KG1 (cell line): Measurements from ENCODE around the gene TASP1.
"Not testable (repeated sequence)": the region's sequence is repeated elsewhere in the genome, so short reads cannot be mapped to it uniquely, and the experiment has no call there.

Experiments used
- DNase-seq: peaks from one replicate; lab custom pipeline; 2025; lab: John Stamatoyannopoulos, UW

TASP1 gene

GRCh38 chr20:13493143-13493542 is 145.6 kb downstream of the TASP1 start:
- DNase-seq, result no peak

GRCh38 chr20:13492001-13492481 is 146.7 kb downstream of the TASP1 start:
- DNase-seq, result no peak

GRCh38 chr20:13487202-13487601 is 151.5 kb downstream of the TASP1 start:
- no peak for DNase-seq

DNA sequence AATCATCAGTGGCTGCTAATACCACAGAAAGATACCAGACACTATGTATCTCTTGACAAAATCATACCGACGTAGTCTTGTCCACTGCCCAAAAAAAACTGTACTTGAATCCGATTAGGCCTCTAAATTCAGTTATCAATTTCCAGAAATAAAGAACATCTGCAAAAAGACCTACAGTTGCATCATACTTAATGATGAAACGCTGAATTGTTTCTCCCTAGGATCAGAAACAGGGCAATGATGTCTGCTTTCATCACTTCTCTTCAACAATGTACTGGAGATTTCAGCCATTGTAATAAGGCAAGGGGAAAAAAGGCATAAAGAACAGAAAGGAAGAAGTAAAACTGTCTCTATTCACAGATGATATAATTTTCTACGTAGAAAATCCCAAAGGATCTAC is 152.0 kb downstream of the TASP1 start:
- no peak for DNase-seq

- DNase-seq, result no peak
Measured at GRCh38 chr20:13485576-13485975, 153.2 kb downstream of the TASP1 start.

- not testable (repeated sequence) for DNase-seq
Measured at GRCh38 chr20:13485019-13485418, 153.7 kb downstream of the TASP1 start.

- not testable (repeated sequence) for DNase-seq
Measured at GRCh38 chr20:13483472-13483871, 155.3 kb downstream of the TASP1 start.

DNA sequence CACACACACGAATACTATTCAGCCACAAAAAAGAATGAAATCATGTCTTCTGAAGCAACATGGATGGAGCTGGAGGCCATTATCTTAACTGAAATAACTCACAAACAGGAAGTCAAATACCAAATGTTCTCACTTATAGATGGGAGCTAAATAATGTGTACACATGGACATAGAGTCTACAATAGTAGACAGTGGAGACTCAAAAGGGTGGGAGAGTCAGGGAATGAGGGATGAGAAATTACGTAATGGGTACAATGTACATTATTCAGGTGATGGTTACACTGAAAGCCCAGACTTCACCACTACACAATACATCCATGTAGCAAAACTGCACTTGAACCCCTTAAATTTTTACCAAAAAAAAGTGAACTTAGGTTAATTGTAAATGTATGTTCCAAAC is 160.4 kb downstream of the TASP1 start:
- DNase-seq, result no peak

GRCh38 chr20:13474467-13474866 is 164.3 kb downstream of the TASP1 start:
- no peak for DNase-seq

DNA sequence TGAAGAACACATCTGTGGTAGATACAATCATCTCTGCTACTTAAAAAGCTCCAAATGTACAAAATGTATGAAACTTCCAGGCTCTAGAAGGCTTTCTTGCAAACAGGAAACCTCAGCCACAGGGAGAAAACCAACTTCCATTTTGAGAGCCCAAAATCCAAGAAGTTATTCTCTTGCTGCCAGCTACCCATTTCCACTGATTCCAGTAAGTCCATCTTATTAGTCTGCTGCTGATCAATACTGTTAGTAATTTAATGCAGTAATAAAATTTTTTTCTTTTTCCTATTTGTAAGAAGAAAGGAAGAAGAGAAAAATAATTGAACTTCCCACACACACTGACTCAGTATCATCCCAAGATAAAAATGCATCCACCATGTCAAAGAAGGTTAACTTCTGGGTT is 169.5 kb downstream of the TASP1 start:
- no peak for DNase-seq

DNA sequence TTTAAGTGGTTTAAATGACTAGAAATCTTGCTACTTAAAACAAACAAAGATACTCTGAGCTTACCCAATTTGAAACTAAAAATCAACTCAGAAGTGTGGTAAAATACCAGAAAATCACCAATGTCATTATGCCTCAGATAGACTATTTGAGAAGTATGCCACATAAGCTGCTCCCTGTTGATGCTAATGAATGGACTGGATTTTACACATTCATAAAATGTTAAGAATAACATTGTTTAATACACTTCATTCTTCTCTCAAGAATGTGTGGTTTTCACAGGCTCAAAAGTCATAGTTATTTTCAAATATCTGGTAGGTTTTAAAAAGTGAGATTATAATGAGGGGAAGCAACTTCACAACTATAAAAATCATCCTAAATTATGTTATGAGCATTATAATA is 170.6 kb downstream of the TASP1 start:
- DNase-seq, result no peak

- no peak for DNase-seq
Measured at GRCh38 chr20:13464702-13465101, 174.0 kb downstream of the TASP1 start.

DNA sequence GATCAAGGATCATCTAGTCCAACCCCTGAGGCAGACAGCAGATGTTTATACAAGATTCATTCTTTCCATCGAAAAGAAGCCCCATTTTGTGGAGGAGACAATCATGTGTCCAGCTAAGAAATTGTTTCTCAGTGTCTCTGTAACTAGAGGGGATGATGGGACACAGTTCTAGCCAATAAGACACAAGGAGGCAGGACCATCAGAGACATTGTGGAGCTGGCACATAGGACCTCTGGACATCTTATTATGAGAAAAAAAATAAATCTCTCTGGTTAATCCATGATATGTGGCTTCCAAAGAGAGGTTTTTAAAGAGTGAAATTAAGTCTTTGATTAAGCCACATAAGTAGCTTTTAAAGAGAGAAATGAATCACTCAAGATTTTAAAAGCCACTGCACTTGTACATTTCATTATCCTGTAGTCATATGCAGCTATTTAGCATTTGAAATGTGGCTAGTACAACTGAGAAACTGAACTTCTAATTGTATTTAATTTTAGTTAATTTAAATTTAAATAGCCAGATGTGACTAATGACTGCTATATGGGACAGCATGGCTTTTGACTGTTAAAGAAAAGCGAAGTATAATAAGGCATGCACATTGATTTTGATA is 176.8 kb downstream of the TASP1 start:
- no peak for DNase-seq

- DNase-seq, result no peak
Measured at GRCh38 chr20:13458860-13459451, 179.8 kb downstream of the TASP1 start.

- no peak for DNase-seq
Measured at GRCh38 chr20:13457487-13457886, 181.2 kb downstream of the TASP1 start.

DNA sequence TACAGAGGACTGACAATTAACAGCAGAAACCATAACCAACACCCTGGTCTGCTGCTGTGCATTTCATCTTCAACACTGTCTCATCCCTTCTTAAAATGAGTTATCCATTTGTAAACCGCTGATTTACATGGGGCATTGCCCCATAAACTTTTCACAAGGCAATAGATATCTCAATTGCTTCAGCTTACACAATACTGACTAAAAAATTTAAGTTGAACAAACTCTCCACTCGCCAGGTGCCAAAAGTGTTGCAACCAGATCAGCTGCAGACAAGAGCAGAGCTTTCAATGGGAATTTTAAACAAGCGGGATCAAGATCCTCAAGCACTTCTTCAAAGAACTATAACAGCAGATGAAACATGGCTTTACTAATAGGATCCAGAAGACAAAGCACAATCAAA is 183.0 kb downstream of the TASP1 start:
- no peak for DNase-seq

DNA sequence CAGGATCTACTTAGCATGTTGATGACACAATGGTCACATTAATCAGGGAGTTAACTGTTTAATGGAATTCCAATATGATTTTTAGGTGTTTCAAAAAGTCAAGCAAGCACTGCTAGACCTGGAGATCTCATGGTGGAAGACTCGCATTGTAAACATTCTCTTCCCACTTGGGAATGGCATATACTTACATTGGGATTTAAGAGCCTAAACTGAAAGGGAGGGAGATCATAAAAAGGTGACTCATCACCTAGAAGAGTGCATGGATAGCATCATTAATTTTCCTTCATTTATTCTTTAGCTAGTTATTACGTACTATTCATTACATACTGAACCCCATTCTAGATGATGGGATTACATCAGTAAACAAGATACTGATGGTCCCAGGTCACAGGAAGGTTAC is 185.4 kb downstream of the TASP1 start:
- DNase-seq, result no peak

DNA sequence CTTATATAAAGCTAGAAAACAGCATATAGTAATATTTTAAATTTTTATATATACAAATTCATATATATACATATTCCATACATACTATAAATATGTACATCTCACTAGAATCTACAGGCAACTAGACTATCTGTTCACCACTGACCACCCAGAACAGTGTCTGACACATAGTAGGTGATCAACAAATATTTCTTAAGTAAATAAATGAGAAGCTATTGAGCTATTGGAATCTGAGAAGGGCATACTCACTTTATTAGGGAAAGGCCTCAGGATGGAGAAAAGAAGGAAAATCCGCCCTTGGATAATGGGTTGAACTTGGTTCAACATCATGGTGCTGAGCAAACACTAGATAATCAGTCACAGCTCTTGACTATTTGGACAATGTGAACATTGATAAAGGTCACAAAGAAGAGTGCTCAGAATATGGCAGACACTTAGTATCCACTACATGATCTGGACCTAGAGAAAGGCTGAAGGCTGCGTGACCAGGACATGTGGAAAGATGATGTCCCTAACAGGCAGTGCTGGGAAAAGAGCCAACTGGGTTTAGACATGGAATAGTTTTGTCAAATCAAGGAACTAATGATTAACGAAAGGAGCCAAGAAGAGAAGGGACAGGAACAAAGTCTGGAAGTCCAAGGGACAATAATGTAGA is 186.1 kb downstream of the TASP1 start:
- DNase-seq, result no peak

DNA sequence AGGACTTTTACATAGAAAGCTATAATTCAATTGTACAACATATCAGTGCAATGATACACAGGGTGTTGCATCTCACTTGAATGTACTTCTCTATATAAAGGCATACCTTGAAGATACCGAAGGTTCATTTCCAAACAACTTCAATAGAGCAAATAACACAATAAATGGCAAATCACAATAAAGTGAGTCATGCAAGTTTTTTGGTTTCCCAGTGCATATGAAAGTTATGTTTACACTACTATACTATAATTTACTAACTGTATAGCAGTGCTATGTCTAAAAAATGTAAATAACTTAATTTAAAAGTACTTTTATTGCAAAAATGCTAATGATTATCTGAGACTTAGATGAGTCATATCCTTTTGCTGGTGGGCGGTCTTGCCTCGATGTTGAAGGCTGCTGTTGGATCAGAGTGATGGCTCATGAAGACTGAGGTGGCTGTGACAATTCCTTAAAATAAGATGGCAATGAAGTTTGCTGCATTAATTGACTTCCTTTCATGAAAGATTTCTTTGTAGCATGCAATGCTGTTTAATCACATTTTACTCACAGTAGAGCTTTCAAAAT is 188.8 kb downstream of the TASP1 start:
- no peak for DNase-seq

- DNase-seq, result no peak
Measured at GRCh38 chr20:13447385-13448180, 191.1 kb downstream of the TASP1 start.

DNA sequence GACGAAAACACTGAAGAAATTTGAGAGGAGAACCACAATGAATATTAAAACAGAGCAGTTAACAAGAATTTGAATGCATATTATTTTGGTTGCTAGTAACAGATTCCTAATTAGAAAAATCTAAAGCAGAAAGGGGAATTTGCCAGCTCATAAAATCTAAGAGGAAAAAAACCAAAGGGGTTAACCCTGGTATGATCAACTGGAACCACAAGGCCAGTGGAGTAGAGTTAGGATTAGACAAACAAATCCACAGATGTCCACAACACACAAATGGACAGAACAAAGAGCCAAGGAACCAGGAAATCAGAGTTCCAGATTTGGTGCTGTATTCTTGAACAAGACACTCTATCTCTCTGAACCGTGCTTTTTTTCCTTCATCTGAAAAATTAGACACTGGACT is 195.0 kb downstream of the TASP1 start:
- DNase-seq, result no peak

- no peak for DNase-seq
Measured at GRCh38 chr20:13442986-13443385, 195.7 kb downstream of the TASP1 start.
